Fibroblast of skin of scalp (primary cell): ENCODE data around the gene MYO1H.

ENCODE experiments used
- DNase-seq: peaks from one replicate; pipeline ENCODE4 v3.0.0-alpha.2; 2013

Gene MYO1H

DNA sequence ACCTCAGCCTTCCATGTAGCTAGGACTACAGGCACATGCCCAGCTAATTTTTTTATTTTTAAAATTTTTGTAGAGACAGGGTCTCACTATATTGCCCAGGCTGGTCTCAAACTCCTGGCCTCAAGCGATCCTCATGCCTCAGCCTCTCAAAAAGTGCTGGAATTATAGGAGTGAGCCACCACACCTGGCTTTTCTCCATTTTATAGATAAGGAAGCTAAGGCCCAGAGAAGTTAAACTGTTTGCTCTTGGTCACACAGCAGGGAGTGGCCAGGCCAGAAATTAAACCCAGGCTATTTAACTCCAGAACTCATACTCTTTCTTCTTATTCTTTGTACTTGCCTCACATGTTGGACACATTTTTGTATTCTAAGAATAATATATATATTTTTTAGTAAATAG, 146.2 kb downstream of the MYO1H start:
- DNase-seq, result no peak

DNA sequence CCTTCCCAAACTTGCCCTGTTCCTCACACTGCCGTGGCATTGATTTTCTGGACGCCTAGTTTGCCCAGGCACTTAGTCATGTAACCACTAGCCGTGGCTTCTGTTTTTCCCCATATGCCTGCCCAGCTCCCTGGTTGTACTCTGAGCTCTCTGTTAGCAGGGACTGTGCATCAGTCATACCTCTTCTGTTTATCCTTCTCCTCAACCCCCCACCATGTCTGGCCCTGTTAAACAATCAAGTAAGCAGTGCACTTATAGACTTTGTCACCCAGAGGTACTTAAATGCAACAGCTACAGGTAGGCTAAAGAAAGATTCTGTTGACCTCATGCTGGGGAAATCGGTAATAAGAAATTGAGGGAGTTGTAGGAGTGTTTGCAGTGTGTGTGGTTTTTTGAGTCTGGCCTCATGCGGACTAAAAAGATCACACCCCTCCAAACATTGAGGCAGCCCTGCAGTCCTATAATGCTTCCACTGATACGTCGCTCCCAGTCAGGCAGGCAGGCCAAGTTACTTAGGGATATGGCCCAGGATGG, 146.7 kb downstream of the MYO1H start:
- DNase-seq, result no peak

DNA sequence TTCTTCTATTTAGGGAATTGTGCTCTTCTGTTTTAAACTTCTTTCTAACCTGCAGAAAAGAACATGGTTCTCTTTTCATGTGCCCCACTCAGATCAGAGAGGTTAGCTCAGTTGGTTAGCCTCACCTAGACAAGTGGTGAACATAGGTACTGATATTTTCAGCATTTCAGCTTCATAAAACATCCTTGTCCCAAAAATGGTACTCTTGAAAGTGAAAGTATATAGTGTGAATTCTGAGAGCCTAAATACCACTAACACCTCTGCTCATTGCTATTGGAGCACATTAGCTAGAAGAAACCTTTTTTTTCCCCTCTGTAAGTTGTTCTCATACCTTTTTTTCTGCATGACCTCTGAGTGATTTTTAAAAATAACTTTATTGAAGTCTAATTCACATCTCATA, 147.3 kb downstream of the MYO1H start:
- no peak for DNase-seq

DNA sequence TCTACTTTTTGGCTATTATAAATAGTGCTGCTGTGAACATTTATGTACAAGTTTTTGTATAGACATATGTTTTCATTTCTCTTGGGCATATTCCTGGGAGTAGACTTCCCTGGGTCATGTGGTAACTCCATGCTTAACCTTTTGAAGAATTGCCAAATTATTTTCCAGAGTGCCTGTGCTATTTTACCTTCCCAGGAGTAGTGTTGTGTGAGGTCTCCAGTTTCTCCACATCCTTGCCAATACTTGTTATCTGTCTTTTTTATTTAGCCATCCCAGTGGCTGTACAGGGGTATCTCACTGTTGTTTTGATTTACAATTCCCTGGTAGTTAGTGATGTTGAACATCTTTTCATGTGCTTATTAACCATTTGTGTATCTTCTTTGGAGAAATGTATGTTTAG, 148.6 kb downstream of the MYO1H start:
- DNase-seq, result no peak

DNA sequence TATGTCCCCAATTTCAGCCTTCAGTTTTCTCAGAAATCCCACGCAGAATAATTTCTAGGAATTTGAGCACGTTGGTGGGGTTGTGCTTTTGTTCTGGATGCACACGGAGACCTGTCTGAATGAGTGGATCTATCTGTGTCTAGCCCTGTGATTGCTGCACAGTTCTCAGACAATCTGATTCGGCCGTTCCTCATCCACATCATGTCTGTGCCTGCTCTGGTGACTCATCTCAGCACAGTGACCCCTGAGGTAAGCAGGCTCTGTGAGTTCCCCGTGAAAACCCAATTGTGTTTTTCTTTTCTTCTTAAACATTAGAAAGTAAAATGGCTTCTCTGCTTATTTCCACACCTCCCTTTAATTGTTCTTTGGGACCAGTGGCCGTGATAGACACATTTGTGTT, 150.0 kb downstream of the MYO1H start:
- no peak for DNase-seq
